CD8-positive, alpha-beta memory T cell (primary cell): ENCODE results near the gene CALHM1. TPM values are rescaled to one million over a fixed set of nuclear protein-coding genes. Genes with fewer than 3 reads are reported as not detected.
A peak's percentile ranks its signal among the peaks of the same experiment; 100 is the strongest.
"Not testable (repeated sequence)": the region's sequence is repeated elsewhere in the genome, so short reads cannot be mapped to it uniquely, and the experiment has no call there.

Experiments
- CTCF ChIA-PET: fragments of 350-600 bp; sonication (Branson Sonifier 250); formaldehyde crosslinking; loops from one replicate; lab custom pipeline; 2021; ENCODE audit warnings: antibody characterized with exemption; lab: Charles Lee
- POLR2A ChIA-PET: fragments of 350-600 bp; sonication (Branson Sonifier 250); formaldehyde crosslinking; loops from one replicate; lab custom pipeline; 2021; ENCODE audit warnings: antibody characterized with exemption; lab: Charles Lee
- DNase-seq, 5 donors: peaks; one replicate each; pipeline versions ENCODE4 v3.0.0 to v3.0.0-alpha.2; 2020 to 2022; ENCODE audit warnings: mixed read lengths in 1 of 5
- H3K27ac ChIP-seq: one replicate; pipeline ENCODE4 v1.7.0; 2013; ENCODE audit warnings: low read depth, mild to moderate bottlenecking, low read length, moderate library complexity
- H3K27me3 ChIP-seq: 2 replicates; pipeline ENCODE4 v1.7.0; 2013; ENCODE audit warnings: low read length, mild to moderate bottlenecking; ENCODE audit not compliant: insufficient read depth, poor library complexity, severe bottlenecking
- H3K36me3 ChIP-seq: 2 replicates; pipeline ENCODE4 v1.7.0; 2013; ENCODE audit warnings: mild to moderate bottlenecking, low read length, moderate library complexity; ENCODE audit not compliant: insufficient read depth
- H3K4me1 ChIP-seq: 2 replicates; pipeline ENCODE4 v1.7.0; 2013; ENCODE audit warnings: mild to moderate bottlenecking, low read length, moderate library complexity; ENCODE audit not compliant: insufficient read depth
- H3K4me3 ChIP-seq: 2 replicates; pipeline ENCODE4 v1.7.0; 2013; ENCODE audit warnings: mild to moderate bottlenecking, low read length
- H3K9me3 ChIP-seq: 2 replicates; pipeline ENCODE4 v1.7.0; 2013; ENCODE audit warnings: mild to moderate bottlenecking, low read length
- H3K27ac Mint-ChIP-seq, 8 donors: one replicate each; pipeline ENCODE4 v1.8.0; 2020 to 2021; ENCODE audit warnings: mixed read lengths in 8 of 8, mild to moderate bottlenecking in 6 of 8, inconsistent platforms in 3 of 8, moderate library complexity in 3 of 8
- H3K27me3 Mint-ChIP-seq, 2 donors: one replicate each; pipeline ENCODE4 v1.8.0; 2020 to 2021; ENCODE audit warnings: mixed read lengths in 2 of 2, mild to moderate bottlenecking in 1 of 2, moderate library complexity in 1 of 2
- H3K36me3 Mint-ChIP-seq, 3 donors: one replicate each; pipeline ENCODE4 v1.8.0; 2020 to 2021; ENCODE audit warnings: mixed read lengths in 3 of 3, inconsistent platforms in 1 of 3, mild to moderate bottlenecking in 1 of 3
- H3K4me1 Mint-ChIP-seq, 3 donors: one replicate each; pipeline ENCODE4 v1.8.0; 2020 to 2021; ENCODE audit warnings: mixed read lengths in 3 of 3, inconsistent platforms in 1 of 3, mild to moderate bottlenecking in 1 of 3
- H3K4me3 Mint-ChIP-seq, 7 donors: one replicate each; pipeline ENCODE4 v1.8.0; 2020 to 2021; ENCODE audit warnings: mixed read lengths in 7 of 7, mild to moderate bottlenecking in 6 of 7, moderate library complexity in 4 of 7, inconsistent platforms in 2 of 7
- H3K9me3 Mint-ChIP-seq, 5 donors: one replicate each; pipeline ENCODE4 v1.8.0; 2020 to 2022; ENCODE audit warnings: mixed read lengths in 5 of 5, mild to moderate bottlenecking in 3 of 5, moderate library complexity in 2 of 5, inconsistent platforms in 1 of 5
- polyA plus RNA-seq: library from polyadenylated mRNA; unstranded; fragments of 300-500 nt; fragmentation: Illumina TruSeq; gene quantifications from one replicate; pipeline ENCODE4 v1.2.3, GENCODE V29; 2021
- total RNA-seq, 2 experiments: library from RNA; stranded (reverse); gene quantifications; one replicate each; pipeline ENCODE4 v1.2.3, GENCODE V29; 2021

CALHM1 gene
- total RNA-seq, result not detected
- not detected for polyA plus RNA-seq

GRCh38 chr10:103458720-103459119 is at the start of gene CALHM1:
Gene CALHM1, minus strand, starts transcription at chr10:103458900. Its CDS starts 149 bp downstream, at chr10:103458751.
- peak within 1 kb of the TSS in 5 of 7 donors; percentile 4 to 67 (median 55) for H3K4me3 Mint-ChIP-seq
- peak within 1 kb of the TSS in 6 of 8 donors; percentile 29 to 82 (median 70) for H3K27ac Mint-ChIP-seq
- ChIA-PET POLR2A (interaction anchor here (1.0 kb wide), 1 partner anchor 14 kb away, joined by 5 read pairs; no protein-coding TSS in a partner anchor), CTCF (no interaction called here)
- H3K27me3 Mint-ChIP-seq, result no peaks in the 10 kb centered on the region
- Histone ChIP-seq H3K9me3 (no peaks in the 10 kb centered on the region), H3K36me3 (no peaks in the 10 kb centered on the region), H3K4me1 (no peaks in the 10 kb centered on the region), H3K27ac (no peak within 1 kb of the TSS), H3K27me3 (no peaks in the 10 kb centered on the region), H3K4me3 (no peak within 1 kb of the TSS)
- no peaks in the 10 kb centered on the region for H3K36me3 Mint-ChIP-seq
- no peak for DNase-seq
- peaks cover 0 to 2% (median 0%) of the 10 kb centered on the region in 5 donors for H3K9me3 Mint-ChIP-seq
- H3K4me1 Mint-ChIP-seq, result peaks cover 12 to 34% (median 16%) of the 10 kb centered on the region in 3 donors

GRCh38 chr10:103507235-103508191 is 48.8 kb upstream of the CALHM1 start:
- no peaks in the 10 kb centered on the region for H3K36me3 Mint-ChIP-seq
- peaks cover 8 to 14% (median 12%) of the 10 kb centered on the region in 3 donors for H3K4me1 Mint-ChIP-seq
- CTCF ChIA-PET, result no interaction called here
- POLR2A ChIA-PET, result no interaction called here
- no peak overlapping the region for H3K4me3 Mint-ChIP-seq
- Histone ChIP-seq H3K27me3 (peaks cover 7% of the 10 kb centered on the region), H3K36me3 (no peaks in the 10 kb centered on the region), H3K27ac (no peak overlapping the region), H3K9me3 (no peaks in the 10 kb centered on the region), H3K4me3 (no peak overlapping the region), H3K4me1 (peaks cover 15% of the 10 kb centered on the region)
- peaks cover 8 to 22% of the 10 kb centered on the region in 2 donors for H3K27me3 Mint-ChIP-seq
- peak overlapping the region in 1 of 8 donors; percentile 32 for H3K27ac Mint-ChIP-seq
- no peak for DNase-seq
- no peaks in the 10 kb centered on the region for H3K9me3 Mint-ChIP-seq

GRCh38 chr10:103506061-103506460 is 47.4 kb upstream of the CALHM1 start:
- Histone ChIP-seq H3K27ac (no peak overlapping the region), H3K27me3 (peaks cover 7% of the 10 kb centered on the region), H3K4me1 (peaks cover 15% of the 10 kb centered on the region), H3K36me3 (no peaks in the 10 kb centered on the region), H3K4me3 (no peak overlapping the region), H3K9me3 (no peaks in the 10 kb centered on the region)
- Mint-ChIP-seq H3K27me3 (peaks cover 12 to 19% of the 10 kb centered on the region in 2 donors), H3K27ac (peak overlapping the region in 1 of 8 donors; percentile 47), H3K4me1 (peaks cover 9 to 14% (median 12%) of the 10 kb centered on the region in 3 donors), H3K4me3 (no peak overlapping the region), H3K36me3 (no peaks in the 10 kb centered on the region), H3K9me3 (no peaks in the 10 kb centered on the region)
- DNase-seq, result no peak
- ChIA-PET POLR2A (no interaction called here), CTCF (interaction anchor here (0.8 kb wide), 1 partner anchor 21 kb away, joined by 3 read pairs; no protein-coding TSS in a partner anchor)

GRCh38 chr10:103504181-103504783 is 45.6 kb upstream of the CALHM1 start:
- Histone ChIP-seq H3K36me3 (no peaks in the 10 kb centered on the region), H3K4me1 (peaks cover 15% of the 10 kb centered on the region), H3K27me3 (no peaks in the 10 kb centered on the region), H3K9me3 (no peaks in the 10 kb centered on the region), H3K4me3 (no peak overlapping the region), H3K27ac (no peak overlapping the region)
- Mint-ChIP-seq H3K36me3 (no peaks in the 10 kb centered on the region), H3K4me3 (peak overlapping the region in 4 of 7 donors; percentile 0 to 6 (median 4)), H3K4me1 (peaks cover 9 to 14% (median 12%) of the 10 kb centered on the region in 3 donors), H3K27ac (peak overlapping the region in 5 of 8 donors; percentile 2 to 62 (median 4)), H3K27me3 (peaks cover 17% of the 10 kb centered on the region in 2 donors), H3K9me3 (no peaks in the 10 kb centered on the region)
- DNase-seq, result peak in 2 of 5 donors; percentile 45 to 55
- POLR2A ChIA-PET, result no interaction called here
- CTCF ChIA-PET, result no interaction called here

- H3K4me3 Mint-ChIP-seq, H3K27me3 ChIP-seq, H3K4me3 ChIP-seq, DNase-seq, H3K36me3 ChIP-seq, H3K9me3 ChIP-seq, H3K36me3 Mint-ChIP-seq, H3K27ac ChIP-seq, H3K9me3 Mint-ChIP-seq, H3K27ac Mint-ChIP-seq, POLR2A ChIA-PET: not testable (repeated sequence)
- Mint-ChIP-seq H3K27me3 (peaks cover 17 to 19% of the 10 kb centered on the region in 2 donors), H3K4me1 (peaks cover 9 to 14% (median 12%) of the 10 kb centered on the region in 3 donors)
- CTCF ChIA-PET, result interaction anchor here (0.9 kb wide), 1 partner anchor 61 kb away, joined by 3 read pairs; no protein-coding TSS in a partner anchor
- H3K4me1 ChIP-seq, result peaks cover 15% of the 10 kb centered on the region
These were observed 45.1 kb upstream of the CALHM1 start for GRCh38 chr10:103503777-103504176.

GRCh38 chr10:103502849-103503660 is 44.4 kb upstream of the CALHM1 start:
- ChIA-PET POLR2A (no interaction called here), CTCF (interaction anchor here (0.9 kb wide), 1 partner anchor 62 kb away, joined by 3 read pairs; no protein-coding TSS in a partner anchor)
- no peaks in the 10 kb centered on the region for H3K36me3 Mint-ChIP-seq
- H3K4me1 ChIP-seq, result peaks cover 15% of the 10 kb centered on the region
- H3K27me3 ChIP-seq, result no peaks in the 10 kb centered on the region
- DNase-seq, result no peak
- H3K4me1 Mint-ChIP-seq, result peaks cover 9 to 14% (median 12%) of the 10 kb centered on the region in 3 donors
- no peaks in the 10 kb centered on the region for H3K36me3 ChIP-seq
- H3K9me3 Mint-ChIP-seq, result no peaks in the 10 kb centered on the region
- no peak overlapping the region for H3K27ac ChIP-seq
- H3K9me3 ChIP-seq, result no peaks in the 10 kb centered on the region
- no peak overlapping the region for H3K4me3 ChIP-seq
- H3K27ac Mint-ChIP-seq, result peak overlapping the region in 2 of 8 donors; percentile 3 to 59
- peak overlapping the region in 1 of 7 donors; percentile 7 for H3K4me3 Mint-ChIP-seq
- H3K27me3 Mint-ChIP-seq, result peaks cover 17 to 23% of the 10 kb centered on the region in 2 donors

GRCh38 chr10:103501186-103501585 is 42.5 kb upstream of the CALHM1 start:
- H3K36me3 ChIP-seq, result no peaks in the 10 kb centered on the region
- Mint-ChIP-seq H3K4me1 (peaks cover 9 to 14% (median 12%) of the 10 kb centered on the region in 3 donors), H3K4me3 (no peak overlapping the region), H3K27me3 (peaks cover 18 to 24% of the 10 kb centered on the region in 2 donors), H3K27ac (no peak overlapping the region), H3K36me3 (no peaks in the 10 kb centered on the region), H3K9me3 (no peaks in the 10 kb centered on the region)
- no peak for DNase-seq
- no peaks in the 10 kb centered on the region for H3K27me3 ChIP-seq
- no peak overlapping the region for H3K4me3 ChIP-seq
- no peaks in the 10 kb centered on the region for H3K9me3 ChIP-seq
- H3K27ac ChIP-seq, result no peak overlapping the region
- ChIA-PET POLR2A (no interaction called here), CTCF (interaction anchor here (0.7 to 0.9 kb wide), 2 partner anchors 16 to 20 kb away, joined by 3 to 8 read pairs; no protein-coding TSS in a partner anchor)
- H3K4me1 ChIP-seq, result peaks cover 15% of the 10 kb centered on the region
